Measurements from ENCODE around the gene GLIPR1L1. TPM values are rescaled to one million over a fixed set of nuclear protein-coding genes. Genes with fewer than 3 reads are reported as not detected.

The GLIPR1L1 gene
- total and polyA plus RNA-seq, 4 donors, result 0.66 to 1.1 TPM; not detected in 2

GRCh38 chr12:75308279-75308678, 26.2 kb upstream of the GLIPR1L1 start:
- no peaks in the 10 kb centered on the region for H3K27me3 ChIP-seq (ENCODE audit: control insufficient read depth, insufficient read depth, low read length)
- H3K4me1 ChIP-seq (ENCODE audit: control insufficient read depth, insufficient read depth, low read length), result no peaks in the 10 kb centered on the region
- no peak for DNase-seq (ENCODE audit: low read depth in 4 of 6, low spot score in 6 of 6)
- no peak overlapping the region for H3K4me3 ChIP-seq (ENCODE audit: low read depth, low read length)
- peaks cover 10% of the 10 kb centered on the region for H3K36me3 ChIP-seq (ENCODE audit: control insufficient read depth, insufficient read depth, low read length)
- WGBS (ENCODE audit: insufficient coverage), result no CpG with 5 or more reads among the region's 2 CpGs
- H3K9me3 ChIP-seq (ENCODE audit: control insufficient read depth, insufficient read depth, low read length), result no peaks in the 10 kb centered on the region
- no peak overlapping the region for H3K27ac ChIP-seq (ENCODE audit: low read depth, low read length)

- no peak for DNase-seq (ENCODE audit: low read depth in 4 of 6, low spot score in 6 of 6)
- Histone ChIP-seq H3K4me1 (ENCODE audit: control insufficient read depth, insufficient read depth, low read length) (no peaks in the 10 kb centered on the region), H3K36me3 (ENCODE audit: control insufficient read depth, insufficient read depth, low read length) (no peaks in the 10 kb centered on the region), H3K27me3 (ENCODE audit: control insufficient read depth, insufficient read depth, low read length) (no peaks in the 10 kb centered on the region), H3K27ac (ENCODE audit: low read depth, low read length) (no peak overlapping the region), H3K4me3 (ENCODE audit: low read depth, low read length) (no peak overlapping the region), H3K9me3 (ENCODE audit: control insufficient read depth, insufficient read depth, low read length) (no peaks in the 10 kb centered on the region)
- no CpG with 5 or more reads among the region's 3 CpGs for WGBS (ENCODE audit: insufficient coverage)
Observed at GRCh38 chr12:75311369-75311768, 23.1 kb upstream of the GLIPR1L1 start.

- Histone ChIP-seq H3K4me1 (ENCODE audit: control insufficient read depth, insufficient read depth, low read length) (no peaks in the 10 kb centered on the region), H3K27me3 (ENCODE audit: control insufficient read depth, insufficient read depth, low read length) (no peaks in the 10 kb centered on the region), H3K4me3 (ENCODE audit: low read depth, low read length) (no peak overlapping the region), H3K36me3 (ENCODE audit: control insufficient read depth, insufficient read depth, low read length) (no peaks in the 10 kb centered on the region), H3K27ac (ENCODE audit: low read depth, low read length) (no peak overlapping the region), H3K9me3 (ENCODE audit: control insufficient read depth, insufficient read depth, low read length) (no peaks in the 10 kb centered on the region)
- DNase-seq (ENCODE audit: low read depth in 4 of 6, low spot score in 6 of 6), result no peak
Observed at GRCh38 chr12:75315518-75315917, 19.0 kb upstream of the GLIPR1L1 start.

- no peaks in the 10 kb centered on the region for H3K36me3 ChIP-seq (ENCODE audit: control insufficient read depth, insufficient read depth, low read length)
- H3K9me3 ChIP-seq (ENCODE audit: control insufficient read depth, insufficient read depth, low read length), result no peaks in the 10 kb centered on the region
- H3K27ac ChIP-seq (ENCODE audit: low read depth, low read length), result no peak overlapping the region
- H3K27me3 ChIP-seq (ENCODE audit: control insufficient read depth, insufficient read depth, low read length), result no peaks in the 10 kb centered on the region
- 100% methylated on average over 1 of the region's 3 CpGs for WGBS (ENCODE audit: insufficient coverage)
- DNase-seq (ENCODE audit: low read depth in 4 of 6, low spot score in 6 of 6), result no peak
- H3K4me3 ChIP-seq (ENCODE audit: low read depth, low read length), result no peak overlapping the region
- no peaks in the 10 kb centered on the region for H3K4me1 ChIP-seq (ENCODE audit: control insufficient read depth, insufficient read depth, low read length)
Observed at GRCh38 chr12:75317784-75318183, 16.7 kb upstream of the GLIPR1L1 start.

GRCh38 chr12:75322464-75322863, 12.0 kb upstream of the GLIPR1L1 start:
- WGBS (ENCODE audit: insufficient coverage), result no CpG with 5 or more reads among the region's 1 CpG
- no peak overlapping the region for H3K27ac ChIP-seq (ENCODE audit: low read depth, low read length)
- H3K36me3 ChIP-seq (ENCODE audit: control insufficient read depth, insufficient read depth, low read length), result no peaks in the 10 kb centered on the region
- no peak for DNase-seq (ENCODE audit: low read depth in 4 of 6, low spot score in 6 of 6)
- no peaks in the 10 kb centered on the region for H3K9me3 ChIP-seq (ENCODE audit: control insufficient read depth, insufficient read depth, low read length)
- H3K4me3 ChIP-seq (ENCODE audit: low read depth, low read length), result no peak overlapping the region
- no peaks in the 10 kb centered on the region for H3K27me3 ChIP-seq (ENCODE audit: control insufficient read depth, insufficient read depth, low read length)
- no peaks in the 10 kb centered on the region for H3K4me1 ChIP-seq (ENCODE audit: control insufficient read depth, insufficient read depth, low read length)

- no CpG with 5 or more reads among the region's 3 CpGs for WGBS (ENCODE audit: insufficient coverage)
- Histone ChIP-seq H3K4me3 (ENCODE audit: low read depth, low read length) (no peak overlapping the region), H3K4me1 (ENCODE audit: control insufficient read depth, insufficient read depth, low read length) (no peaks in the 10 kb centered on the region), H3K36me3 (ENCODE audit: control insufficient read depth, insufficient read depth, low read length) (no peaks in the 10 kb centered on the region), H3K27ac (ENCODE audit: low read depth, low read length) (no peak overlapping the region), H3K9me3 (ENCODE audit: control insufficient read depth, insufficient read depth, low read length) (no peaks in the 10 kb centered on the region), H3K27me3 (ENCODE audit: control insufficient read depth, insufficient read depth, low read length) (no peaks in the 10 kb centered on the region)
- no peak for DNase-seq (ENCODE audit: low read depth in 4 of 6, low spot score in 6 of 6)
Observed at GRCh38 chr12:75323663-75324062, 10.8 kb upstream of the GLIPR1L1 start.

- Histone ChIP-seq H3K4me3 (ENCODE audit: low read depth, low read length) (no peak overlapping the region), H3K9me3 (ENCODE audit: control insufficient read depth, insufficient read depth, low read length) (no peaks in the 10 kb centered on the region), H3K27ac (ENCODE audit: low read depth, low read length) (no peak overlapping the region), H3K27me3 (ENCODE audit: control insufficient read depth, insufficient read depth, low read length) (no peaks in the 10 kb centered on the region), H3K4me1 (ENCODE audit: control insufficient read depth, insufficient read depth, low read length) (peaks cover 5% of the 10 kb centered on the region), H3K36me3 (ENCODE audit: control insufficient read depth, insufficient read depth, low read length) (no peaks in the 10 kb centered on the region)
- DNase-seq (ENCODE audit: low read depth in 4 of 6, low spot score in 6 of 6), result no peak
- WGBS (ENCODE audit: insufficient coverage), result no CpG with 5 or more reads among the region's 1 CpG
Observed at GRCh38 chr12:75327642-75328041, 6.8 kb upstream of the GLIPR1L1 start.

GRCh38 chr12:75329918-75330826, 4.3 kb upstream of the GLIPR1L1 start, which contains the start of gene CAPS2:
TSS of gene CAPS2 (minus strand) at chr12:75330324. CDS start at chr12:75326498, 3,826 bp downstream.
- WGBS (ENCODE audit: insufficient coverage), result 0% methylated on average over 34 of the region's 40 CpGs
- Histone ChIP-seq H3K27me3 (ENCODE audit: control insufficient read depth, insufficient read depth, low read length) (peaks cover 4% of the 10 kb centered on the region), H3K36me3 (ENCODE audit: control insufficient read depth, insufficient read depth, low read length) (no peaks in the 10 kb centered on the region), H3K4me3 (ENCODE audit: low read depth, low read length) (peak within 1 kb of the TSS; percentile 84), H3K9me3 (ENCODE audit: control insufficient read depth, insufficient read depth, low read length) (no peaks in the 10 kb centered on the region), H3K27ac (ENCODE audit: low read depth, low read length) (peak within 1 kb of the TSS; percentile 67), H3K4me1 (ENCODE audit: control insufficient read depth, insufficient read depth, low read length) (peaks cover 10% of the 10 kb centered on the region)
- DNase-seq (ENCODE audit: low read depth in 4 of 6, low spot score in 6 of 6), result peak; percentile 64 to 95 (median 78)

GRCh38 chr12:75337905-75338304, 3.4 kb downstream of the GLIPR1L1 start:
- Histone ChIP-seq H3K9me3 (ENCODE audit: control insufficient read depth, insufficient read depth, low read length) (no peaks in the 10 kb centered on the region), H3K27me3 (ENCODE audit: control insufficient read depth, insufficient read depth, low read length) (peaks cover 4% of the 10 kb centered on the region), H3K36me3 (ENCODE audit: control insufficient read depth, insufficient read depth, low read length) (no peaks in the 10 kb centered on the region), H3K4me1 (ENCODE audit: control insufficient read depth, insufficient read depth, low read length) (peaks cover 5% of the 10 kb centered on the region), H3K4me3 (ENCODE audit: low read depth, low read length) (no peak overlapping the region), H3K27ac (ENCODE audit: low read depth, low read length) (no peak overlapping the region)
- no CpG with 5 or more reads among the region's 1 CpG for WGBS (ENCODE audit: insufficient coverage)
- DNase-seq (ENCODE audit: low read depth in 4 of 6, low spot score in 6 of 6), result no peak

GRCh38 chr12:75341873-75342272, 7.4 kb downstream of the GLIPR1L1 start:
- no peaks in the 10 kb centered on the region for H3K9me3 ChIP-seq (ENCODE audit: control insufficient read depth, insufficient read depth, low read length)
- 100% methylated on average over 2 of the region's 5 CpGs for WGBS (ENCODE audit: insufficient coverage)
- no peaks in the 10 kb centered on the region for H3K36me3 ChIP-seq (ENCODE audit: control insufficient read depth, insufficient read depth, low read length)
- no peak overlapping the region for H3K4me3 ChIP-seq (ENCODE audit: low read depth, low read length)
- no peaks in the 10 kb centered on the region for H3K27me3 ChIP-seq (ENCODE audit: control insufficient read depth, insufficient read depth, low read length)
- no peak overlapping the region for H3K27ac ChIP-seq (ENCODE audit: low read depth, low read length)
- H3K4me1 ChIP-seq (ENCODE audit: control insufficient read depth, insufficient read depth, low read length), result no peaks in the 10 kb centered on the region
- DNase-seq (ENCODE audit: low read depth in 4 of 6, low spot score in 6 of 6), result no peak

Measured in spinal cord (tissue), 10 donors.